ENCODE measurements around the gene MRTFA. TPM values are rescaled to one million over a fixed set of nuclear protein-coding genes. Genes with fewer than 3 reads are reported as not detected.

MRTFA gene
- total RNA-seq, 1 donor from 2014 or later: 105 TPM

DNA sequence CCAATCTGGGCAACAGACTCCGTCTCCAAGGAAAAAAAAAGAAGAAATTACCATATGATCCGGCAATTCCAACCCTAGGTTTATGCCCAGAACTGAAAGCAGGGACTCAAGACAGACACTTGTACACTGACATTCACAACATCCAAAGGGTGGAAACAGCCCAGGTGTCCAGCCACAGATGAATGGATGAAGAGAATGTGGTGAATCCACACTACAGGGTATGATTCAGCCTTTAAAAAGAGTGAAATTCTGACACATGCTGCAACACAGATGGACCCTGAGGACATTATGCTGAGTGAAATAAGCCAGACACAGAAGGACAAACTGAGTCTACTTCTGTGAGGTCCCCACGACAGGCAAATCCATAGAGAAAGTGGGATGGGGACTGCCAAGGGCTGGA, 222.2 kb downstream of the MRTFA start:
- Mint-ChIP-seq H3K4me3 (no peak overlapping the region), H3K9me3 (no peaks in the 10 kb centered on the region), H3K27ac (no peak overlapping the region), H3K4me1 (no peaks in the 10 kb centered on the region), H3K27me3 (ENCODE audit: low read depth) (no peaks in the 10 kb centered on the region), H3K36me3 (peaks cover 29% of the 10 kb centered on the region)
- DNase-seq (ENCODE audit: low spot score in 2 of 2, unreplicated experiment in 2 of 2): no peak
- TF ChIP-seq, protein P1, sequence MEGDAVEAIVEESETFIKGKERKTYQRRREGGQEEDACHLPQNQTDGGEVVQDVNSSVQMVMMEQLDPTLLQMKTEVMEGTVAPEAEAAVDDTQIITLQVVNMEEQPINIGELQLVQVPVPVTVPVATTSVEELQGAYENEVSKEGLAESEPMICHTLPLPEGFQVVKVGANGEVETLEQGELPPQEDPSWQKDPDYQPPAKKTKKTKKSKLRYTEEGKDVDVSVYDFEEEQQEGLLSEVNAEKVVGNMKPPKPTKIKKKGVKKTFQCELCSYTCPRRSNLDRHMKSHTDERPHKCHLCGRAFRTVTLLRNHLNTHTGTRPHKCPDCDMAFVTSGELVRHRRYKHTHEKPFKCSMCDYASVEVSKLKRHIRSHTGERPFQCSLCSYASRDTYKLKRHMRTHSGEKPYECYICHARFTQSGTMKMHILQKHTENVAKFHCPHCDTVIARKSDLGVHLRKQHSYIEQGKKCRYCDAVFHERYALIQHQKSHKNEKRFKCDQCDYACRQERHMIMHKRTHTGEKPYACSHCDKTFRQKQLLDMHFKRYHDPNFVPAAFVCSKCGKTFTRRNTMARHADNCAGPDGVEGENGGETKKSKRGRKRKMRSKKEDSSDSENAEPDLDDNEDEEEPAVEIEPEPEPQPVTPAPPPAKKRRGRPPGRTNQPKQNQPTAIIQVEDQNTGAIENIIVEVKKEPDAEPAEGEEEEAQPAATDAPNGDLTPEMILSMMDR (IDR thresholded peaks at IDR 0.05; ENCODE audit: unreplicated experiment): no peak

DNA sequence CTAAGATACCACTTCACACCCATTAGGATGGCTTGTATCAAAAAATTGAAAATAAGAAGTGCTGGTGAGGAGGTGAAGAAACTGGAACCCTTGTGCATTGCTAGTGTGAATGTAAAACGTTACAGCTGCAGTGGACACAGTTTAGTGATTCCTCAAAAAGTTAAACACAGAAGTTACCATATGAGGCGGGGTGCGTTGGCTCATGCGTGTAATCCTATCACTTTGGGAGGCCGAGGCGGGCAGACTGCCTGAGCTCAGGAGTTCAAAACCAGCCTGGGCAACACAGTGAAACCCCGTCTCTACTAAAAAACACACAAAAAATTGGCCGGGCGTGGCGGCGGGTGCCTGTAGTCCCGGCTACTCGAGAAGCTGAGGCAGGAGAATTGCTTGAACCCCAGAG, 222.6 kb downstream of the MRTFA start:
- H3K36me3 Mint-ChIP-seq: peaks cover 29% of the 10 kb centered on the region
- DNase-seq (ENCODE audit: low spot score in 2 of 2, unreplicated experiment in 2 of 2): no peak
- TF ChIP-seq, protein P1 (IDR thresholded peaks at IDR 0.05; ENCODE audit: unreplicated experiment): no peak
- no peaks in the 10 kb centered on the region for H3K27me3 Mint-ChIP-seq (ENCODE audit: low read depth)
- H3K4me1 Mint-ChIP-seq: no peaks in the 10 kb centered on the region
- no peak overlapping the region for H3K4me3 Mint-ChIP-seq
- no peak overlapping the region for H3K27ac Mint-ChIP-seq
- H3K9me3 Mint-ChIP-seq: no peaks in the 10 kb centered on the region

DNA sequence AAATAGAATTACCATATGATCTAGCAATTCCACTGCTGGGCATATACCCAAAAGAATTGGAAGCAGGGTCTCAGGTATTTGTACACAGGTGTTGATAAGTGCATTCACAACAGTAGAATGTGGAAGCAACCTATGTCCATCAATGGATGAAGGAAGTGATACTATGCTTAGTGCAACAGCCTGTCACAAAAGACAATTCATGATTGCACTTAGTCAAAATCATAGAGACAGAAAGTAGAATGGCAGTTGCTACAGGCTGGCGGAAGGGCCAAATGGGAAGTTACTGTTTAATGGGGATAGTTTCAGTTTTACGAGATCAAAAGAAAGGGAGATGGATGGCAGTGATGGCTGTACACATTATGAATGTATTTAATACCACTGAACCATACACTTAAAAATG, 224.1 kb downstream of the MRTFA start:
- H3K27me3 Mint-ChIP-seq (ENCODE audit: low read depth): no peaks in the 10 kb centered on the region
- DNase-seq (ENCODE audit: low spot score in 2 of 2, unreplicated experiment in 2 of 2): no peak

DNA sequence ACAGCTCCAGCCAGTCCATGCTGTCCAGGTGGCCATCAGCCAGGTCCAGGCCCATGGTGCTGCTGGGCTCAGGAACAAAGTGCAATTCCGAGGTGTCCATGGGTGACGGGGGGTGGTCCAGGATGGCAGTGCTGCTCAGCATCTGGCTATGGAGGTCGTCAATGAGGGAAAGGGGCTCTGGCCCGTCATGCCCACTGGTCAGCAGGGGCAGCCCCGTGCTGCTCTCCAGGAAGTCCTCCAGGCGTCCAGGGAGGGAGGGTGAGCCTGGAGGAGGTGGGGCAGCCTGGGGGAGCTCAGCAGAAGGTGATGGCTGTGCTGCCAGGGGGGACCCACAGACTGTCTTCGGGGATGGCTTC, 225.0 kb downstream of the MRTFA start:
- H3K27ac Mint-ChIP-seq: no peak overlapping the region
- no peaks in the 10 kb centered on the region for H3K4me1 Mint-ChIP-seq
- H3K27me3 Mint-ChIP-seq (ENCODE audit: low read depth): no peaks in the 10 kb centered on the region
- TF ChIP-seq, protein P1 (IDR thresholded peaks at IDR 0.05; ENCODE audit: unreplicated experiment): no peak
- peaks cover 35% of the 10 kb centered on the region for H3K36me3 Mint-ChIP-seq
- H3K9me3 Mint-ChIP-seq: no peaks in the 10 kb centered on the region
- H3K4me3 Mint-ChIP-seq: no peak overlapping the region
- no peak for DNase-seq (ENCODE audit: low spot score in 2 of 2, unreplicated experiment in 2 of 2)

More for the DNA sequence above, 224.1 kb downstream of the MRTFA start:
- no peak overlapping the region for H3K4me3 Mint-ChIP-seq
- peaks cover 33% of the 10 kb centered on the region for H3K36me3 Mint-ChIP-seq
- TF ChIP-seq, protein P1 (IDR thresholded peaks at IDR 0.05; ENCODE audit: unreplicated experiment): no peak
- H3K9me3 Mint-ChIP-seq: no peaks in the 10 kb centered on the region
- H3K4me1 Mint-ChIP-seq: no peaks in the 10 kb centered on the region
- no peak overlapping the region for H3K27ac Mint-ChIP-seq

DNA sequence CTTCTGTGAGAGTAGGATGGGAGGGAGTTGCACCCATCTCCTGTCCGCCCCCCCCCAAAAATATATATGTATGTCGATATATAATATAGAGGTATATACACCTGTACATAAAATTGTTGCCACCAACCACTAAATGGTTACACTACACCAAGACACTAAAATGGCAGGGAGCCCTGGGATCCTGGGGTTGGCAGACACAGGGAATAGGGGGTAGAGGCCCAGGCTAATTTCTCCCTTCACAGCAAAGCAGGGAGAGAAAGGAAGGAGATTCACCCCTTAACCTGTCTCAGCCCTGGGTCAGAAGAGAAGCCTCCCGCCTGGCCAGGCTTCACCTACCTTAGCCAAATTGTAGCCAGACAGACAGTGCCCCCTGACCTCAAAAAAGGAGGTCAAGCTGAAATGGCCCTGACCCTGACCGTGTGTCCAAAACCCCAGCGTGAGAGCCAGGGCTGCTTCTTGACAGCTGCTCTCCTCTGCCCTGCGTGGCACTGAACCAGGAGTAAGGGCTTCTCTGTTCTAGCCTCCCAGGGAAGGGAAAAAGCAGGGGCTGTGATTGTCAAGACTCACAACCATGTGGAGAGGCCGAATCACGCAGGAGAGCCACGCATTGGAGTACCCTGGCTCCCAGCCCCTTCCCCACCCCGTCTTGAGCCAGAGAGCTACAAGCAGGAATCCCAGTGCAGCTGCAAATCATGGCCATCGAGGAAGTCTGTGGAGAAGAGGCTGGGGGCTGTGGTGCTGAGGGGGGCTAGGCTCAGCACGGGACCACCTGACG, 225.6 kb downstream of the MRTFA start:
- H3K9me3 Mint-ChIP-seq: no peaks in the 10 kb centered on the region
- TF ChIP-seq, protein P1 (IDR thresholded peaks at IDR 0.05; ENCODE audit: unreplicated experiment): no peak
- no peak overlapping the region for H3K27ac Mint-ChIP-seq
- H3K4me1 Mint-ChIP-seq: no peaks in the 10 kb centered on the region
- no peaks in the 10 kb centered on the region for H3K27me3 Mint-ChIP-seq (ENCODE audit: low read depth)
- DNase-seq (ENCODE audit: low spot score in 2 of 2, unreplicated experiment in 2 of 2): no peak
- H3K4me3 Mint-ChIP-seq: no peak overlapping the region
- H3K36me3 Mint-ChIP-seq: peaks cover 30% of the 10 kb centered on the region

Measured in mesothelial cell of epicardium (in vitro differentiated cells).